H54 (cell line): Measurements from ENCODE around the gene RASSF4.

Experiments
- DNase-seq: peaks from one replicate; pipeline ENCODE4 v3.0.0; 2011; ENCODE audit warnings: low spot score, mixed read lengths; ENCODE audit not compliant: insufficient read length
- FAIRE-seq: peaks from 3 replicates; lab custom pipeline; 2011; peaks lifted over from hg19 to GRCh38; lab: Jason Lieb, UNC
- POLR2A ChIP-seq: IDR thresholded peaks from 2 replicates; pipeline ENCODE4 v1.6.1; 2011; ENCODE audit warnings: low read depth, mild to moderate bottlenecking, low read length

The RASSF4 gene

GRCh38 chr10:44976352-44977198, 17.0 kb downstream of the RASSF4 start:
- FAIRE-seq (no peak), DNase-seq (no peak)
- TF ChIP-seq POLR2A: no peak

DNA sequence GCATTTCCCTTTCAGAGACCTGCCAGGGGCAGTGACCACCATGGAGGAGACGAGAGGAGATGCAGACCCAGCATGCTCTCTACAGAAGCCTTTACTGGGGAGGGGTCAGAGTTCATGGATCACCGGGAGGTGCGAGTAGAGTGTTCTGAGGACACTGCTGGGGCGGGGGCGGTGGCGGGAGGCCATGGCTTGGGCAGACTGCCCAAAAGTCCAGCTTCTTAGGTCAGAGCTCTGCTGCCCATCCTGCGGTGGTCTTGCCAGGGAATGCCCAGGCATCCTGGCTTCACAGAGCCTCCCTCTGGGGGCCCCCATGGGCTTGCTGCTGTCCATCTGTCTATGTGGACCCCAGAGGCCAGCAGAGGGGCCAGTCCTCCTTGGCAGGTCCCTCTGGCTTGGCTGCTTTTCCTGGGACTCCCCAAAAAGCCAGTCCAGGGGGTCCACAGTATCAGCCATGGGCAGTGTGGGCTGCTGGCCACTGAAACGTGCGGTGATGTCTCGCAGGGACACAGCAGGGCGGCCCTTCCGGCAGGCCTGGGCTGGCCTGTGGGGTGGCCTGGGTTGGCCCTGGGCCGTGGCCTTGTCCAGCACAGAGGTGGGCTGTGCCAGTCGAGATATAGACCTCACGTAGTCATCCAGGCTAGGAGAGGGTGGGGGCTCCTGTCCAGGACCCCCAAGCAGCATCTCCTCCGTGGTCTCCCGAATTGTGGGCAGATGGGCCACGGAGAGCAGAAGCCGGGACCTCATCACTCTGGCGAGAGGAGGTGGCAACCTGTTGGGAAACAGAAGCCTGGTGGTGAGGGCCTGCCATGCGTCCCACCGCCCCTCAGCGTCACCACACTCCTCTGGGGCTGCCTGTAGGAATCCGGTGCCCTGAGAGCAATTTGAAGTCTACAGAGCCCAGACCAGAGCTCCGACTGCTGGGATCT, 17.9 kb downstream of the RASSF4 start:
- TF ChIP-seq POLR2A: no peak
- DNase-seq (no peak), FAIRE-seq (no peak)

- FAIRE-seq: no peak
- no peak for TF ChIP-seq POLR2A
- no peak for DNase-seq
Observed at GRCh38 chr10:44978213-44978569, 18.6 kb downstream of the RASSF4 start.

DNA sequence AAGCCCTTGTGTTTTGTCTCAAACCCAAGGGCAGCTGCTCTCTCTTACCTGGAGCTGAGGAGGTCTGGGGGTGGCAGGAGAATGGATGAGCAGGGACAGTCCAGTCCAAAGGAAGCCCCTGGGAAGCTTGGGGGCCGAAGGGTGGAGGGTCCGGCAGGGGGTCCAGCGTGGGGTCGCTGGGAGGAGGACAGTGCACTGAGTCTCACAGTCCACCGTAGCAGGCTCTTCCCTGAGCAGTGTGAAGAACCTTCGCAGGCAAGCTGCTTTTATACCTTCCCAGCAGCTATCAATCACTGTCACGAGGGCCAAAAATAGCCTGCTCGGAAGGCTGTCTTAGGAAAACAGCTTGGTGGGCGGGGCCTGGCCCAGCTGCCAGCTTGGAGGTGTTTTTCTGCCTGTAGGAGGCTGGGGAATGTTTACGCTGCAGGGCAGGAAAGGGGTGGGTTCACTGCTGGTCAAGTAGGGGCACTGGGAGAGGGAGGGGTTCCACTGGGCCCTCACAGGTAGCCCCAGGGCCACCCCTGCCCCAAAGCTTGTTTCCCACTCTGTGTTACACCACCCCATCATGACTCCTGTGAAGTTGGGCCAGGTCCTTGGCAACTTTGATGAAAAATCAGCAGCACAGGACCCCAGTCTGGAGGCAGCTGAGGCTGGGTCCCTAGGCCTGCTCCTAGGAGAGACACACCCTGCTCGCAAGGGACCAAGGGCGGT, 19.1 kb downstream of the RASSF4 start, which contains the start of gene DEPP1:
Gene DEPP1, minus strand, starts transcription at position 240 of the 711 bp plus-strand sequence. CDS start 779 bp downstream, outside the sequence.
- FAIRE-seq: no peak
- peak; percentile 56 for DNase-seq
- peak; percentile 98 for TF ChIP-seq POLR2A

GRCh38 chr10:44979281-44980191, 19.9 kb downstream of the RASSF4 start:
- DNase-seq: no peak
- no peak for FAIRE-seq

GRCh38 chr10:44980309-44981171, 20.9 kb downstream of the RASSF4 start:
- TF ChIP-seq POLR2A: no peak
- DNase-seq (no peak), FAIRE-seq (no peak)

More at GRCh38 chr10:44979281-44980191, 19.9 kb downstream of the RASSF4 start:
- no peak for TF ChIP-seq POLR2A

DNA sequence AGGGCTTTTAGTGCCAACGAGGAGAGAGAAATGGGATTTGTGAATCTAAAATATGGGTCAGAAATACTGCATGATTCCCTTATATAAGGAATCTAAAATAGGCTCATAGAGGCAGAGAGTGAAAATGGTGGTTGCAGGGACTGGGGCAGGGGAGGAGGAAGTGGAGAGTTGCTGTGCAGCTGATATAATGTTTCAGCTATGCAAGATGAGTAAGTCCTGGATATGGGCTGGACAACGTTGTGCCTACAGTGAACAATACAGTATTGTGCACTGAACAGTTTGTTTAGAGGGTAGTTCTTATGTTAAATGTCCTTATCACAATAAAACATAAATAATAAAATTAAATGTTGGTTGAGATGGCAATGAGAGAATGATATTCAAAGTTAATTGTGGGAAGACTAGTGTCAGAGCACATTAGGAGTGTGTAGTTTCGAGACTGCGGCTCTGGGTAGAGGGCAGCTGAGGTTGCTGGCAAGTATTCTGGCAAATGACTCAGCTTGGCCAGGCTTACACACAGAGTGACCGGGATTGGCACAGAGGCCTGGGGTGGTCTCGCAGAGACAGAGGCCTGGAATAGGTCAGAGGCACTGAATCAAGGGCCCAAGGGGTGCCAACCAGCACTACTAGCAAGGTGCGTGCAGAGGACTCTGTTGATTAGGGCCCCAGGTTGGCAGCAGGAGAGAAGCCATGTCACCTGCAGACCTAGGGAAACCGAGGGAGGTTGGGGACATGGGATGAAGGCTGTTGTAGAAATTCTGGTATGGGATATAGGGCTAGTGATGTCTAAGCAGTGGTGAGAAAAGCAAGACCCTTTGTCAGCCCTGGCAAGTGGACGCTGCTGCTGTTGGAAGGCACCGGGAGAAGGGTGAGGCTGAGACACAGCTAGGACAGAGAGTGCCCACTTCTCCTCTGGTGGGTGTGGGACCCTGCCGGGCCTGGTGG, 21.8 kb downstream of the RASSF4 start:
- FAIRE-seq (no peak), DNase-seq (peak; percentile 73)
- TF ChIP-seq POLR2A: 0 out of 2 replicates have a peak, but pooled peaks have one; percentile 1

GRCh38 chr10:44982114-44982460, 22.5 kb downstream of the RASSF4 start:
- TF ChIP-seq POLR2A: peak; percentile 31; the same call in 1 of the 2 replicates
- FAIRE-seq (peak; percentile 52), DNase-seq (peak; percentile 87)

DNA sequence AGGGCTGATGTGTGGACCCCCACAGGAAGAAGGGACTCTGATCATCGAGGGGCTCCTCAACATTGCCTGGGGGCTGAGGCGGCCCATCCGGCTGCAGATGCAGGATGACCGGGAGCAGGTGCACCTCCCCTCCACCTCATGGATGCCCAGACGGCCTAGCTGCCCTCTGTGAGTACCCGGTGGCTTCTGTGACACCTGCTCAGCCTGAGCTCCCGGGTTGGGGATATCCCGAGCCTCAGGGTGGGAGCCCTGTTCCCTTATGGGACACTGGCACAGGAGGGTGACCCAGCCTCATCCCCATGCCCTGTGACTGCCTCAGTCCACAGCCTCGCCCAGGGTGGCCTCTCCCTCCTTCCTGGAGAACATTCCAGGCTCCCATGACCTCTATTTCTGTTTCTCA, 22.9 kb downstream of the RASSF4 start:
- DNase-seq (no peak), FAIRE-seq (no peak)
- TF ChIP-seq POLR2A: no peak

- FAIRE-seq: no peak
- no peak for TF ChIP-seq POLR2A
- DNase-seq: no peak
Observed at GRCh38 chr10:44983066-44983894, 23.7 kb downstream of the RASSF4 start.
